HepG2 (cell line): ENCODE measurements around the gene VWA2. TPM values are rescaled to one million over a fixed set of nuclear protein-coding genes. Genes with fewer than 3 reads are reported as not detected.

Source experiments
- ATAC-seq: fragments of 200-7000 bp; cut with Tn5 transposase; 3 replicates; pipeline ENCODE4 v1.9.1; 2020; ENCODE audit warnings: mild to moderate bottlenecking, moderate library complexity
- BruUV-seq: library from RNA; stranded (reverse); fragments of 400-500 nt; replicated peaks from 2 replicates; lab custom pipeline; 2021; lab: Mats Ljungman, UMichigan
- CTCF ChIA-PET: fragments of 300-600 bp; formaldehyde crosslinking; extraction: SDS; loops from one replicate; lab custom pipeline; 2021; ENCODE audit warnings: low total read pairs, inconsistent platforms, low intra/inter-chr PET ratio; lab: Yijun Ruan, JAX
- POLR2A ChIA-PET: fragments of 350-600 bp; sonication (Branson Sonifier 250); formaldehyde crosslinking; loops from one replicate; lab custom pipeline; 2020; ENCODE audit warnings: antibody characterized with exemption, inconsistent platforms; lab: Yijun Ruan, JAX
- DNase-seq: peaks from one replicate; pipeline ENCODE4 v3.0.0-alpha.2; 2015; ENCODE audit warnings: low spot score
- FAIRE-seq: peaks from 3 replicates; lab custom pipeline; 2011; peaks lifted over from hg19 to GRCh38; lab: Jason Lieb, UNC
- H2AFZ ChIP-seq: one replicate; pipeline ENCODE4 v1.6.1; 2011; ENCODE audit warnings: low read length, inconsistent platforms
- H3K27ac ChIP-seq: fragments of 300-600 bp; 3 replicates; pipeline ENCODE4 v1.8.0; 2011; ENCODE audit warnings: mixed run types, mild to moderate bottlenecking, mixed read lengths, low read length, inconsistent platforms; ENCODE audit not compliant: insufficient read depth; ENCODE audit errors: extremely low read length
- H3K27me3 ChIP-seq, 2 experiments: fragments of 200-600 bp in 1 of 2; 2 replicates in 1 of 2; 3 replicates in 1 of 2; pipeline versions ENCODE4 v1.6.0 to v1.8.0; 2011; ENCODE audit warnings: low read length in 2 of 2, mild to moderate bottlenecking in 2 of 2, moderate library complexity in 2 of 2, inconsistent platforms in 1 of 2; ENCODE audit not compliant: insufficient read depth in 2 of 2, control insufficient read depth in 1 of 2
- H3K36me3 ChIP-seq, 2 experiments: fragments of 200-600 bp in 1 of 2; replicated peaks in 1 of 2; 2 replicates in 1 of 2; 3 replicates in 1 of 2; pipeline versions ENCODE4 v1.5.1 to v1.8.0; 2011; ENCODE audit warnings: low read length in 2 of 2, inconsistent platforms in 1 of 2; ENCODE audit not compliant: insufficient read depth in 2 of 2, control insufficient read depth in 1 of 2
- H3K4me1 ChIP-seq: 2 replicates; pipeline ENCODE4 v1.5.1; 2012; ENCODE audit warnings: low read length, inconsistent platforms; ENCODE audit not compliant: insufficient read depth
- H3K4me2 ChIP-seq: 2 replicates; pipeline ENCODE4 v1.6.0; 2011; ENCODE audit warnings: low read depth, low read length, inconsistent platforms
- H3K4me3 ChIP-seq, 3 experiments: fragments of 200-600 bp in 1 of 3; sonication (generic), shearing (Covaris generic) in 1 of 3; replicated peaks in 1 of 3; 2 replicates each; pipeline ENCODE4 v1.5.1; 2011 to 2016; ENCODE audit warnings: low read length in 3 of 3, inconsistent platforms in 2 of 3, low read depth in 2 of 3, mild to moderate bottlenecking in 2 of 3, control low read depth in 1 of 3, mixed read lengths in 1 of 3; ENCODE audit not compliant: insufficient read depth in 1 of 3
- H3K79me2 ChIP-seq: one replicate; pipeline ENCODE4 v1.6.1; 2011; ENCODE audit warnings: low read length, inconsistent platforms; ENCODE audit not compliant: insufficient read depth
- H3K9ac ChIP-seq: 2 replicates; pipeline ENCODE4 v1.6.0; 2011; ENCODE audit warnings: mild to moderate bottlenecking, low read depth, low read length, inconsistent platforms; ENCODE audit not compliant: insufficient read depth
- H3K9me3 ChIP-seq: 2 replicates; pipeline ENCODE4 v1.5.1; 2012; ENCODE audit warnings: mild to moderate bottlenecking, low read length
- H4K20me1 ChIP-seq: 2 replicates; pipeline ENCODE4 v1.6.0; 2011; ENCODE audit warnings: inconsistent platforms, mild to moderate bottlenecking, low read length, moderate library complexity; ENCODE audit not compliant: insufficient read depth
- ARID2 ChIP-seq: sonication (generic); formaldehyde crosslinking; IDR thresholded peaks from 2 replicates; pipeline ENCODE4 v1.8.1; 2022; ENCODE audit warnings: mild to moderate bottlenecking, missing genetic modification reagents, borderline replicate concordance
- ARNT2 ChIP-seq: sonication (generic); formaldehyde crosslinking; IDR thresholded peaks from 2 replicates; pipeline ENCODE4 v1.8.0; 2022; ENCODE audit warnings: mild to moderate bottlenecking, low read depth, missing genetic modification reagents, moderate library complexity
- CEBPG ChIP-seq: IDR thresholded peaks from 2 replicates; pipeline ENCODE4 v1.6.1; 2016
- MIXL1 ChIP-seq: IDR thresholded peaks from 2 replicates; pipeline ENCODE4 v1.6.1; 2016
- MTA1 ChIP-seq: sonication (generic); formaldehyde crosslinking; IDR thresholded peaks from 2 replicates; pipeline ENCODE4 v1.4.0; 2020; ENCODE audit warnings: missing genetic modification reagents, mild to moderate bottlenecking, borderline replicate concordance
- ZBTB46 ChIP-seq: sonication (generic); formaldehyde crosslinking; IDR thresholded peaks from 2 replicates; pipeline ENCODE4 v1.4.0; 2020; ENCODE audit warnings: mild to moderate bottlenecking, missing genetic modification reagents, borderline replicate concordance
- WGBS: methylation state at CpG from one replicate; pipeline ENCODE4 v1.1.6; 2017; ENCODE audit warnings: low lambda C conversion rate; 5-methylcytosine and 5-hydroxymethylcytosine counted together
- in situ Hi-C: cut with HindIII; loops from 2 replicates; pipeline ENCODE4 v1.10.0; 2017; ENCODE audit warnings: low pct_unique_long_range_greater_than_20kb; ENCODE audit not compliant: extremely low pct_ligation_motif_present
- intact Hi-C: fragments of 100-400 bp; cut with micrococcal nuclease; formaldehyde crosslinking; loops from one replicate; pipeline ENCODE4 v1.10.0; 2022; ENCODE audit not compliant: unreplicated experiment
- polyA plus RNA-seq, 8 experiments: library from polyadenylated mRNA; depleted of rRNA in 3 of 8; stranded (reverse) in 7 of 8; unstranded in 1 of 8; fragments of >200 nt; fragmentation: Illumina TruSeq in 4 of 8; extraction: Trizol in 4 of 8; gene quantifications; 2 replicates each; pipeline versions ENCODE4 v1.2.1 to v1.2.3, GENCODE V29; 2011 to 2016; ENCODE audit warnings: low read depth in 4 of 8, missing spikeins in 1 of 8, mixed read lengths in 1 of 8; ENCODE audit not compliant: insufficient read depth in 1 of 8
- total RNA-seq, 5 experiments: library from RNA; depleted of rRNA; stranded (reverse); fragments of >200 nt; fragmentation: Illumina TruSeq; extraction: Trizol; gene quantifications; 2 replicates each; pipeline ENCODE4 v1.2.3, GENCODE V29; 2016; ENCODE audit warnings: low read depth in 1 of 5
- TF ChIP-seq, protein P1 (sequence below): fragments of 450-650 bp; IDR thresholded peaks from 2 replicates; pipeline ENCODE4 v1.6.1; 2016
- TF ChIP-seq, protein P2 (sequence below): sonication (generic); formaldehyde crosslinking; IDR thresholded peaks from 2 replicates; pipeline ENCODE4 v1.4.0; 2020; ENCODE audit warnings: missing genetic modification reagents
- TF ChIP-seq, protein P3 (sequence below), 2 experiments: IDR thresholded peaks; 2 replicates each; pipeline ENCODE4 v1.6.1; 2011 to 2012; ENCODE audit warnings: low read length in 2 of 2, borderline replicate concordance in 1 of 2, low read depth in 1 of 2, mild to moderate bottlenecking in 1 of 2, moderate library complexity in 1 of 2

The VWA2 gene
- total and polyA plus RNA-seq, 2 of the 13 experiments (the other 11 are each of a cell fraction or from before 2014, with no cell fraction given): not detected

DNA sequence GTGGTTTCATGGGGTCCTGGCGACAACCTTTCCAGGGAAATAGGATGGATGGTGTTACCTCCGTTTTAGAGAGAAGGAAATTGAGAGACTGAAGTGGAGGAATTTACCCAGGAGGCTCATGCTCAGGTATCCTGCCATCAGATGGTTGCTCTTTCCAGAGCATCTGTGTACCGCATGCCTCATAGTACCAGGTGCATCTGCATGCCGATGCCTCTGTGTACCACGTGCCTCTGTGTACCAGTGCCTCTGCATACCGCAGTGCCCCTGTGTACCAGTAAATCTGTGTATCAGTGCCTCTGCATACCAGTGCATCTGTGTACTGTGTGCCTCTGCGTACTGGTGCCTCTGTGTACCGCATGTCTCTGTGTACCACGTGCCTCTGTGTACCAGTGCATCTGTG, 3.2 kb downstream of the VWA2 start:
- H3K36me3 ChIP-seq: no peaks in the 10 kb centered on the region
- no peak for FAIRE-seq
- intact Hi-C loops (no loop called here), in situ Hi-C loops (no loop called here)
- peaks cover 10 to 66% of the 10 kb centered on the region in 2 experiments; a peak in 4 of 5 replicates for H3K27me3 ChIP-seq
- no peak overlapping the region for H3K4me2 ChIP-seq
- no peaks in the 10 kb centered on the region for H3K9me3 ChIP-seq
- WGBS: 10% methylated on average over 9 of the region's 9 CpGs
- H3K27ac ChIP-seq: no peak overlapping the region
- 0 out of 2 replicates have a peak, but pooled peaks cover 5% of the 10 kb centered on the region for H3K4me1 ChIP-seq
- no peaks in the 10 kb centered on the region for H4K20me1 ChIP-seq
- no peak for DNase-seq
- no peak overlapping the region for H3K4me3 ChIP-seq
- no TSS peak for BruUV-seq
- TF ChIP-seq CEBPG: no peak
- TF ChIP-seq, protein P1, sequence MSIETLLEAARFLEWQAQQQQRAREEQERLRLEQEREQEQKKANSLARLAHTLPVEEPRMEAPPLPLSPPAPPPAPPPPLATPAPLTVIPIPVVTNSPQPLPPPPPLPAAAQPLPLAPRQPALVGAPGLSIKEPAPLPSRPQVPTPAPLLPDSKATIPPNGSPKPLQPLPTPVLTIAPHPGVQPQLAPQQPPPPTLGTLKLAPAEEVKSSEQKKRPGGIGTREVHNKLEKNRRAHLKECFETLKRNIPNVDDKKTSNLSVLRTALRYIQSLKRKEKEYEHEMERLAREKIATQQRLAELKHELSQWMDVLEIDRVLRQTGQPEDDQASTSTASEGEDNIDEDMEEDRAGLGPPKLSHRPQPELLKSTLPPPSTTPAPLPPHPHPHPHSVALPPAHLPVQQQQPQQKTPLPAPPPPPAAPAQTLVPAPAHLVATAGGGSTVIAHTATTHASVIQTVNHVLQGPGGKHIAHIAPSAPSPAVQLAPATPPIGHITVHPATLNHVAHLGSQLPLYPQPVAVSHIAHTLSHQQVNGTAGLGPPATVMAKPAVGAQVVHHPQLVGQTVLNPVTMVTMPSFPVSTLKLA: peak; percentile 80
- ChIA-PET CTCF (no interaction called here), POLR2A (no interaction called here)
- no peak overlapping the region for H3K9ac ChIP-seq
- H3K79me2 ChIP-seq: no peaks in the 10 kb centered on the region
- no peak for ATAC-seq
- H2AFZ ChIP-seq: no peak overlapping the region

DNA sequence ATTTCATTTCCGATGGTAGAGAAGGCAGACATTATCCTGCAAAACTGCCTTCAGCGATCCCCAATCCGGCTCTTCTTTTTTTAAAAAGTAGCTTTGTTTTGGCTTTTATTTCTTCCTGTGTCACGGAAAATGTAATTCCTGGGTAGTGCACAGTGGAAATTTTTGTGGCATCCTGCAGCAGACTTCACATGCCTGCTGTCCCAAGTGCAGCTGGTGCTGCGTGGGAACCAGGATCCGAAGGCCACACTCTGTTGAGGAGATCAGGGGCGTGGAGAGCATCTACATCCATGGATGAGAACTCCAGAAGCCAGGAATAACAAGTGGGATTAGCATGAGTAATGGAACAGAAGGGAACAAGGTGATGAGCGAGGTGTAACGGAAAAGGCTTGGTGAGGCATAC, 4.6 kb downstream of the VWA2 start:
- POLR2A ChIA-PET: no interaction called here
- H3K36me3 ChIP-seq: no peaks in the 10 kb centered on the region
- H3K9ac ChIP-seq: no peak overlapping the region
- no peaks in the 10 kb centered on the region for H3K79me2 ChIP-seq
- H4K20me1 ChIP-seq: no peaks in the 10 kb centered on the region
- no peak overlapping the region for H3K27ac ChIP-seq
- intact Hi-C loops: no loop called here
- no peak overlapping the region for H3K4me2 ChIP-seq
- WGBS: 22% methylated on average over 9 of the region's 9 CpGs
- 0 out of 2 replicates have a peak, but pooled peaks cover 5% of the 10 kb centered on the region for H3K4me1 ChIP-seq
- H3K4me3 ChIP-seq: no peak overlapping the region
- no peak for FAIRE-seq
- H2AFZ ChIP-seq: no peak overlapping the region
- DNase-seq: no peak
- BruUV-seq: no TSS peak
- CTCF ChIA-PET: no interaction called here
- no peak for ATAC-seq
- H3K9me3 ChIP-seq: no peaks in the 10 kb centered on the region
- in situ Hi-C loops: no loop called here
- H3K27me3 ChIP-seq: peaks cover 10 to 62% of the 10 kb centered on the region in 2 experiments; a peak in 4 of 5 replicates
- TF ChIP-seq, protein P2, sequence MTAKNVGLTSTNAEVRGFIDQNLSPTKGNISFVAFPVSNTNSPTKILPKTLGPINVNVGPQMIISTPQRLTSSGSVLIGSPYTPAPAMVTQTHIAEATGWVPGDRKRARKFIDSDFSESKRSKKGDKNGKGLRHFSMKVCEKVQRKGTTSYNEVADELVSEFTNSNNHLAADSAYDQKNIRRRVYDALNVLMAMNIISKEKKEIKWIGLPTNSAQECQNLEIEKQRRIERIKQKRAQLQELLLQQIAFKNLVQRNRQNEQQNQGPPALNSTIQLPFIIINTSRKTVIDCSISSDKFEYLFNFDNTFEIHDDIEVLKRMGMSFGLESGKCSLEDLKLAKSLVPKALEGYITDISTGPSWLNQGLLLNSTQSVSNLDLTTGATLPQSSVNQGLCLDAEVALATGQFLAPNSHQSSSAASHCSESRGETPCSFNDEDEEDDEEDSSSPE (CRISPR knock-in tag): no peak
- no peak for TF ChIP-seq ZBTB46 (CRISPR knock-in tag)
- TF ChIP-seq CEBPG: no peak
- no peak for TF ChIP-seq MIXL1 (CRISPR knock-in tag)
- TF ChIP-seq ARID2 (CRISPR knock-in tag): no peak
- TF ChIP-seq MTA1 (CRISPR knock-in tag): no peak
- TF ChIP-seq, protein P3, sequence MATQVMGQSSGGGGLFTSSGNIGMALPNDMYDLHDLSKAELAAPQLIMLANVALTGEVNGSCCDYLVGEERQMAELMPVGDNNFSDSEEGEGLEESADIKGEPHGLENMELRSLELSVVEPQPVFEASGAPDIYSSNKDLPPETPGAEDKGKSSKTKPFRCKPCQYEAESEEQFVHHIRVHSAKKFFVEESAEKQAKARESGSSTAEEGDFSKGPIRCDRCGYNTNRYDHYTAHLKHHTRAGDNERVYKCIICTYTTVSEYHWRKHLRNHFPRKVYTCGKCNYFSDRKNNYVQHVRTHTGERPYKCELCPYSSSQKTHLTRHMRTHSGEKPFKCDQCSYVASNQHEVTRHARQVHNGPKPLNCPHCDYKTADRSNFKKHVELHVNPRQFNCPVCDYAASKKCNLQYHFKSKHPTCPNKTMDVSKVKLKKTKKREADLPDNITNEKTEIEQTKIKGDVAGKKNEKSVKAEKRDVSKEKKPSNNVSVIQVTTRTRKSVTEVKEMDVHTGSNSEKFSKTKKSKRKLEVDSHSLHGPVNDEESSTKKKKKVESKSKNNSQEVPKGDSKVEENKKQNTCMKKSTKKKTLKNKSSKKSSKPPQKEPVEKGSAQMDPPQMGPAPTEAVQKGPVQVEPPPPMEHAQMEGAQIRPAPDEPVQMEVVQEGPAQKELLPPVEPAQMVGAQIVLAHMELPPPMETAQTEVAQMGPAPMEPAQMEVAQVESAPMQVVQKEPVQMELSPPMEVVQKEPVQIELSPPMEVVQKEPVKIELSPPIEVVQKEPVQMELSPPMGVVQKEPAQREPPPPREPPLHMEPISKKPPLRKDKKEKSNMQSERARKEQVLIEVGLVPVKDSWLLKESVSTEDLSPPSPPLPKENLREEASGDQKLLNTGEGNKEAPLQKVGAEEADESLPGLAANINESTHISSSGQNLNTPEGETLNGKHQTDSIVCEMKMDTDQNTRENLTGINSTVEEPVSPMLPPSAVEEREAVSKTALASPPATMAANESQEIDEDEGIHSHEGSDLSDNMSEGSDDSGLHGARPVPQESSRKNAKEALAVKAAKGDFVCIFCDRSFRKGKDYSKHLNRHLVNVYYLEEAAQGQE (IDR thresholded peaks at IDR 0.05; ENCODE audit: borderline replicate concordance in 1 of 2, low read depth in 1 of 2, low read length in 2 of 2): no peak
- no peak for TF ChIP-seq ARNT2 (CRISPR knock-in tag)
